ENCODE measurements around the gene HSD17B3. TPM values are rescaled to one million over a fixed set of nuclear protein-coding genes. Genes with fewer than 3 reads are reported as not detected.
"Not testable (repeated sequence)": the region's sequence is repeated elsewhere in the genome, so short reads cannot be mapped to it uniquely, and the experiment has no call there.

Gene HSD17B3
- total RNA-seq, 1 donor, result not detected

DNA sequence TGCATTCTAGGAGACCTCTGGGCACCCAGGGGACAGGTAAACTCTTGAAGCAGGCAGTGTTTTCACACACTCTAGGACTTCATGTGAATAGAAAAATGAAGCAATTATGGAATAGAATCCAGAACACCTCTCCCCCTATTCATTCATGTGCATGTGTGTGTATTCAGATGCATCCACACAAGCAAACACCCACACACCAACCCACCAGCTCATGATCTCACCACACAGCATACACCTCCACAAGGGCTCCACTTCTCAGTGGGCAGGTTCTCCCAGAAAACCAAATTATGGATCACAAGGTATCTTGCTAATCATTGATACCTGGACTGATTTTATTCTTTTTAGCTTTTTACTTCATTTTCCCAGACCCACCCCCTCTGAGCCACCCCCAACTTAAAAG, 21.2 kb upstream of the HSD17B3 start:
- DNase-seq (ENCODE audit: low read depth), result no peak
- TF ChIP-seq, protein P1, sequence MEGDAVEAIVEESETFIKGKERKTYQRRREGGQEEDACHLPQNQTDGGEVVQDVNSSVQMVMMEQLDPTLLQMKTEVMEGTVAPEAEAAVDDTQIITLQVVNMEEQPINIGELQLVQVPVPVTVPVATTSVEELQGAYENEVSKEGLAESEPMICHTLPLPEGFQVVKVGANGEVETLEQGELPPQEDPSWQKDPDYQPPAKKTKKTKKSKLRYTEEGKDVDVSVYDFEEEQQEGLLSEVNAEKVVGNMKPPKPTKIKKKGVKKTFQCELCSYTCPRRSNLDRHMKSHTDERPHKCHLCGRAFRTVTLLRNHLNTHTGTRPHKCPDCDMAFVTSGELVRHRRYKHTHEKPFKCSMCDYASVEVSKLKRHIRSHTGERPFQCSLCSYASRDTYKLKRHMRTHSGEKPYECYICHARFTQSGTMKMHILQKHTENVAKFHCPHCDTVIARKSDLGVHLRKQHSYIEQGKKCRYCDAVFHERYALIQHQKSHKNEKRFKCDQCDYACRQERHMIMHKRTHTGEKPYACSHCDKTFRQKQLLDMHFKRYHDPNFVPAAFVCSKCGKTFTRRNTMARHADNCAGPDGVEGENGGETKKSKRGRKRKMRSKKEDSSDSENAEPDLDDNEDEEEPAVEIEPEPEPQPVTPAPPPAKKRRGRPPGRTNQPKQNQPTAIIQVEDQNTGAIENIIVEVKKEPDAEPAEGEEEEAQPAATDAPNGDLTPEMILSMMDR (IDR thresholded peaks at IDR 0.05; ENCODE audit: insufficient read depth, low read depth, low read length), result no peak
- no peak overlapping the region for H3K4me3 ChIP-seq (ENCODE audit: low read depth, low read length)

DNA sequence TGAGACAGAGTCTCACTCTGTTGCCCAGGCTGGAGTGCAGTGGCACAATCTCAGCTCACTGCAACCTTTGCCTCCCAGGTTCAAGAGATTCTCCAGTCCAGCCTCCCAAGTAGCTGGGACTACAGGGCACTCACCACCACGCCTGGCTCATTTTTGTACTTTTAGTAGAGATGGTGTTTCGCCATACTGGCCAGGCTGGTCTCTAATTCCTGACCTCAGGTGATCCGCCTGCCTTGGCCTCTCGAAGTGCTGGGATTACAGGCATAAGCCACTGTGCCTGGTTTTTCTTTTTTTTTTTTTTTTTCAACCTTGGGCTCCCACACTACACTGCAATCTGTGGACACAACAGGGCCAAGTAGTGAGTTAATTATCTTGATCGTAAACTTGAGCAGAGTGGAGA, 20.8 kb upstream of the HSD17B3 start:
- not testable (repeated sequence) for H3K4me3 ChIP-seq (ENCODE audit: low read depth, low read length)
- peak; percentile 21 for DNase-seq (ENCODE audit: low read depth)

DNA sequence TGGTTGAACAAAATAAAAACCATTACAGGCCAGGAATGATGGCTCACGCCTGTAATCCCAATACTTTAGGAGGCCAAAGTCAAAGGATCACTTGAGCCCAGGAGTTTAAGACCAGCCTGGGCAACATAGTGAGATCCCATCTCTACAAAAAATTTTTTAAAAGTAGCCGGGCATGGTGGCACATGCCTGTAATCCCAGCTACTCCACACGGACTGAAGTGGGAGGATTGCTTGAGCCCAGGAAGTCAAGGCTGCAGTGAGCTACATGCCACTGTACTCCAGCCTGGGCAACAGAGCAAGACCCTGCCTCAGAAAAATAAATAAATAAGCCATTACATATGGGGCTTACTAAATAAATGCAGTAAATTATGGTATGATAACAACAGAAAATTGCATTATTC, 20.2 kb upstream of the HSD17B3 start:
- H3K4me3 ChIP-seq (ENCODE audit: low read depth, low read length); DNase-seq (ENCODE audit: low read depth): not testable (repeated sequence)

DNA sequence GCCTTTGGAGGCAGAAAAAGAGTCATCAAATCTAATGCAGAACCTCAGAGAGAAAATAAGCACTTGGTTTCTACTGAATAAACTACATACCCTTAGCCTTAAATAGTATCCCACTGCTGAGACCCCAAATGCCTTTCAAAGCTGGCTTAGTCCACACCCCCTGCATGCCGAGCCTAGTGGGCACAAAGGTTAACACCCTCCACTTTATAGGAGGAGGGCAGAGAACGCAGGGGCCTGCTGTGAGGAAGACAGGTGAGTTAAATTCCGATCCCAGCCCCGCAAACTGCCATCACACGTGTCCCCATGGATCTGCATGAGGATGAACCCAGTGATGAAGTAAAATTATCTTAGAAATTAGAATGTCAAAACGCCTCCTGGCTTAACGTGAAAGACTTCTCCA, 19.5 kb upstream of the HSD17B3 start:
- TF ChIP-seq, protein P1 (IDR thresholded peaks at IDR 0.05; ENCODE audit: insufficient read depth, low read depth, low read length), result no peak
- no peak overlapping the region for H3K4me3 ChIP-seq (ENCODE audit: low read depth, low read length)
- no peak for DNase-seq (ENCODE audit: low read depth)

DNA sequence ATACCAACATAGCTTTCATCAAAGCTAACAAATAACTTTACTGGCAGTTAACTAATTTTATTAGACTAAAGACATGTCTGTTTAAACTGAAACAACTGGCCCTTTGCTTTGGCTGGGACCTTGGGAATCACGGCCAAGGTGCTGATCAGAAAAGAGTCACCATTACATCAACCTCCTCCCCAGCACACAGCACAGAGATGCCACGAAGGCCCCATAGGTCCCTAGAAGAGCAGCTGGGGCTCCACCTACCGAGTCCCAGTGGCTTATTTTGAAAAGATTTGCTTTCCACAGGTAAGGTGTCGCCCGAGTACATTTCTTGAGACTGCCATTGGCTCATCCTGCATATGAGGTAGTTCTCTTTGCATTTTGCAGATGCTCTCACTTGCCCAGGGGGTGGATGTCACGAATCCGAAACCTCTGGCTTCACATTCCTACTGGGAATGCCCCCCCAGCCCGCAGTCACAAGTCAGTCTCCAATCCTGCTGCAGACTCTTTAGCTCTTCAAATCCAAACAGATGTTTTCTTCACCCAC, 18.8 kb upstream of the HSD17B3 start:
- no peak overlapping the region for H3K4me3 ChIP-seq (ENCODE audit: low read depth, low read length)
- TF ChIP-seq, protein P1 (IDR thresholded peaks at IDR 0.05; ENCODE audit: insufficient read depth, low read depth, low read length), result no peak
- no peak for DNase-seq (ENCODE audit: low read depth)

DNA sequence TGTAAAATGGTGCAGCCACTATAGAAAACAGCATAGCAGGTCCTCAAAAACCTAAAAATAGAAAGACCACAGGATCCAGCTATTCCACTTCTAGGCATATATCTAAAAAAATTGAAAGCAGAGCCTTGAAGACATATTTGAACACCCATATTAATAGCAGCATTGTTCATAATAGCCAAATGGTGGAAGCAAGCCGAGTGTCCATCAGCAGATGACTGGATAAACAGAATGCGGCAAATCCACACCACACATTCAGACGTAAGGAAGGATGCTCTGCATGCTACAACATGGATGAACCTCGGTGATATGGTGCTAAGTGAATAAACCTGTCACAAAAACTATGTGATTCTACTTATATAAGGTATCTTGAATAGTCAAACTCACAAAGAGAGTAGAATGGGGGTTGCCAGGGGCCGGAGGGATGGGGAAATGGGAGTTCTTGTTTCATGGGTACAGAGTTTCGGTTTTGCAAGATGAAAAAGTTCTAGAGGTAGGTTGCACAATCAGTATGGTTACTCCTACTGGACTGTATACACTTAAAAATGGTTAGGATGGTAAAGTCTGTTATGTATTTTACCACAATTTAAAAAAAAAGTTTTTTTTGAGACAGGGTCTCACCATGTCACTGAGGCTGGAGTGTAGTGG, 17.1 kb upstream of the HSD17B3 start:
- TF ChIP-seq, protein P1 (IDR thresholded peaks at IDR 0.05; ENCODE audit: insufficient read depth, low read depth, low read length), result no peak
- DNase-seq (ENCODE audit: low read depth), result no peak
- H3K4me3 ChIP-seq (ENCODE audit: low read depth, low read length), result no peak overlapping the region

DNA sequence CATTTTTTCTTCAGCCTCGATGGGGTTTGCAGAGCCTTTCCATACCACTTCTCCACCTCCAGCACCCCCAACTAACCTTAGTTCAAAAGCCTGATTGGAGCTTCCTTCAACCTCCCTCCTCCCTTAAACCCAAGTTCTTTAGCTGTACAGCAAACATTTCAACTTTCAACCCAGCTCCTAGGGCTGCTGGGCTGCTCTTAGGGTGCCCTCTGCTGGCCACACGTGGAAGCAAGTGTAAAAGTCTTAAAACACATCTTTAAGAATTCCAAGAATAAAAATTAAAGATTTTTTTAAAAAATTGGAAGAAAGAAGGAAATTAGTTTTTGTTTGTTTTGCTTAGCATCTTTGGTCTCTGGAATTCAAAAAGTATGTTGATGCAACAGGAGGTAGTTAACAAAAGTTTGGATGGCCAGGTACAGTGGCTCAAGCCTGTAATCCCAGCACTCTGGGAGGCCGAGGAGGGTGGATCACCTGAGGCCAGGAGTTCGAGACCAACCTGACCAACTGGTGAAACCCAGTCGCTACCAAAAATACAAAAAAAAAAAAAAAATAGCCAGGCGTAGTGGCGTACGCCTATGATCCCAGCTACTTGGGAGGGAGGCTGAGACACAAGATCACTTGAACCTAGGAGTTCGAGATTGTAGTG, 15.5 kb upstream of the HSD17B3 start:
- TF ChIP-seq, protein P1 (IDR thresholded peaks at IDR 0.05; ENCODE audit: insufficient read depth, low read depth, low read length), result peak; percentile 92

DNA sequence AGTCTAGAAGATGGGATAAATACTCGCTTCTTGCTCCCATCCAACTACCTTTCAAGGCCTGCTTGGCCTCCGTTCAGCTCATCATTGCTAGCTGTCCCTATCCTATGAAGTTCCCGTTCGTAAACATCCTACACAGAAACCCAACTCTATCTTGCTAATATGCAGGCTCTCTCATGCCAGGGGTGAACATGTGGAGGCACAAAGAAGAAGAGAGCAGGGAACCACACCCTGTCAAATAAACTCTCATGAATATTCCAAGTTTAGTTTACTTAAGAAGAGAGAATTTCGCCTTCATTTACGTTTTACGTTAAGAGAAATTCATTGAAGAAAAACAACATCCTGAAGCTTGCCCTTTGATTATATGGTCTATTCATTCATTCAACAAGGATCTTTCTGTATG, 7.9 kb upstream of the HSD17B3 start:
- DNase-seq (ENCODE audit: low read depth), result no peak
- no peak overlapping the region for H3K4me3 ChIP-seq (ENCODE audit: low read depth, low read length)
- TF ChIP-seq, protein P1 (IDR thresholded peaks at IDR 0.05; ENCODE audit: insufficient read depth, low read depth, low read length), result no peak

More for the DNA sequence above, 15.5 kb upstream of the HSD17B3 start:
- peak; percentile 79 for DNase-seq (ENCODE audit: low read depth)
- no peak overlapping the region for H3K4me3 ChIP-seq (ENCODE audit: low read depth, low read length)

DNA sequence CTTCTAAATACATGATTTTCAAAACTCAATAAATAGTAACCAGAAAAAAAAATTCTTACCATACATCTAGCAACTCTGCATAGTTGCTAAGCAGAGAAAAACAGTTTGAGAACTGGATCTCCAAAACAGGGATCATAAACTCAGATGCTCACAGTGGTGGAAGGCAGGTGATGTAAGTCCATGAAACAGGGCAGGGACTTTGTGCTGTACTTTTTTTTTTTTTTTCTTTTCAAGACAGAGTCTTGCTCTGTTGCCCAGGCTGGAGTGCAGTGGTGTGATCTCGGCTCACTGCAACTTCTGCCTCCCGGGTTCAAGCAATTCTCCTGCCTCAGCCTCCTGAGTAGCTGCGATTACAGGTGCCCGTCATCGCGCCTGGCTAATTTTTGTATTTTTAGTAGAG, 5.0 kb upstream of the HSD17B3 start:
- H3K4me3 ChIP-seq (ENCODE audit: low read depth, low read length), result not testable (repeated sequence)

More for the DNA sequence above, 5.0 kb upstream of the HSD17B3 start:
- DNase-seq (ENCODE audit: low read depth), result not testable (repeated sequence)
